ENCODE data around the gene MYF6. TPM values are rescaled to one million over a fixed set of nuclear protein-coding genes. Genes with fewer than 3 reads are reported as not detected.

The MYF6 gene
- total RNA-seq: 1,000 to 10,000 TPM in 2 of 4 donors, 100 to 1,000 TPM in 2; 335 to 1,770 (median 962) TPM

GRCh38 chr12:80707126-80707829 is at the start of gene MYF6:
Gene MYF6, plus strand, starts transcription at chr12:80707634. Its CDS starts 86 bp downstream, at chr12:80707720.
- Histone ChIP-seq H3K36me3 (peaks cover 0 to 19% of the 10 kb centered on the region in 2 donors), H3K4me3 (peak within 1 kb of the TSS; percentile 59 to 91 (median 71)), H3K27me3 (no peaks in the 10 kb centered on the region), H3K27ac (peak within 1 kb of the TSS; percentile 83 to 98 (median 92)), H3K9me3 (no peaks in the 10 kb centered on the region), H3K4me1 (peaks cover 7 to 22% of the 10 kb centered on the region in 2 donors)
- DNase-seq (peak; percentile 62 to 72), ATAC-seq (peak; percentile 67 to 69)
- intact Hi-C loops (cut with DNase I; ENCODE audit: low total_unique reads) (no loop called here), in situ Hi-C loops (cut with MboI; ENCODE audit: low sequenced_read_pairs in 4 of 4) (loop anchor here in 1 of 4 donors (10.0 kb wide), 1 partner anchor 72 kb away; no protein-coding TSS in a partner anchor)
- TF ChIP-seq CTCF (IDR thresholded peaks at IDR 0.05 in 4 of 5, conservative IDR thresholded peaks at IDR 0.05 in 1 of 5): no peak
- peak; percentile 85 to 96 for TF ChIP-seq POLR2A (IDR thresholded peaks at IDR 0.05)

- Histone ChIP-seq H3K27me3 (no peaks in the 10 kb centered on the region), H3K36me3 (no peaks in the 10 kb centered on the region), H3K4me3 (no peak overlapping the region), H3K9me3 (no peaks in the 10 kb centered on the region), H3K27ac (no peak overlapping the region), H3K4me1 (peaks cover 9 to 14% of the 10 kb centered on the region in 2 donors)
- TF ChIP-seq POLR2A (IDR thresholded peaks at IDR 0.05): no peak
- TF ChIP-seq CTCF (IDR thresholded peaks at IDR 0.05 in 4 of 5, conservative IDR thresholded peaks at IDR 0.05 in 1 of 5): no peak
- in situ Hi-C loops (cut with MboI; ENCODE audit: low sequenced_read_pairs in 4 of 4): no loop called here
- DNase-seq (no peak), ATAC-seq (peak in 1 of 2 donors; percentile 66)
- intact Hi-C loops (cut with DNase I; ENCODE audit: low total_unique reads): no loop called here
Observed at GRCh38 chr12:80659512-80660063, 47.8 kb upstream of the MYF6 start.

GRCh38 chr12:80662586-80662985 is 44.8 kb upstream of the MYF6 start:
- in situ Hi-C loops (cut with MboI; ENCODE audit: low sequenced_read_pairs in 4 of 4) (no loop called here), intact Hi-C loops (cut with DNase I; ENCODE audit: low total_unique reads) (no loop called here)
- DNase-seq (no peak), ATAC-seq (no peak)
- no peak for TF ChIP-seq CTCF (IDR thresholded peaks at IDR 0.05 in 4 of 5, conservative IDR thresholded peaks at IDR 0.05 in 1 of 5)
- no peak for TF ChIP-seq POLR2A (IDR thresholded peaks at IDR 0.05)
- no peaks in the 10 kb centered on the region for H3K27me3 ChIP-seq
- H3K36me3 ChIP-seq: no peaks in the 10 kb centered on the region
- no peak overlapping the region for H3K27ac ChIP-seq
- H3K4me1 ChIP-seq: peaks cover 13 to 15% of the 10 kb centered on the region in 2 donors
- H3K9me3 ChIP-seq: no peaks in the 10 kb centered on the region
- no peak overlapping the region for H3K4me3 ChIP-seq

- Histone ChIP-seq H3K9me3 (no peaks in the 10 kb centered on the region), H3K4me1 (peaks cover 24 to 25% of the 10 kb centered on the region in 2 donors), H3K27ac (peak overlapping the region in 1 of 4 donors; percentile 24), H3K27me3 (no peaks in the 10 kb centered on the region), H3K4me3 (peak overlapping the region in 1 of 4 donors; percentile 15), H3K36me3 (no peaks in the 10 kb centered on the region)
- DNase-seq (no peak), ATAC-seq (no peak)
- TF ChIP-seq POLR2A (IDR thresholded peaks at IDR 0.05): no peak
- no peak for TF ChIP-seq CTCF (IDR thresholded peaks at IDR 0.05 in 4 of 5, conservative IDR thresholded peaks at IDR 0.05 in 1 of 5)
- intact Hi-C loops (cut with DNase I; ENCODE audit: low total_unique reads) (no loop called here), in situ Hi-C loops (cut with MboI; ENCODE audit: low sequenced_read_pairs in 4 of 4) (loop anchor here in 1 of 4 donors (10.0 kb wide), 1 partner anchor 45 kb away; no protein-coding TSS in a partner anchor)
Observed at GRCh38 chr12:80670214-80670613, 37.2 kb upstream of the MYF6 start.
